Body of pancreas (tissue), 4 donors: ENCODE measurements around the gene FRMD7.

Experiments
- POLR2A ChIP-seq, 3 donors: fragments of 450-650 bp; IDR thresholded peaks; one replicate each; pipeline ENCODE4 v1.6.1; 2016; ENCODE audit warnings: antibody characterized with exemption in 3 of 3, mild to moderate bottlenecking in 2 of 3
- TF ChIP-seq, protein P1 (sequence below), 7 experiments: fragments of 450-650 bp in 4 of 7; fragments of 200-600 bp in 3 of 7; sonication (generic) in 3 of 7; IDR thresholded peaks; one replicate each; pipeline ENCODE4 v1.5.1; 2016 to 2019; ENCODE audit warnings: antibody characterized with exemption in 7 of 7

GRCh38 chrX:132044953-132045352 lies 82.9 kb downstream of the FRMD7 start:
- TF ChIP-seq POLR2A (IDR thresholded peaks at IDR 0.05), result no peak
- TF ChIP-seq, protein P1, sequence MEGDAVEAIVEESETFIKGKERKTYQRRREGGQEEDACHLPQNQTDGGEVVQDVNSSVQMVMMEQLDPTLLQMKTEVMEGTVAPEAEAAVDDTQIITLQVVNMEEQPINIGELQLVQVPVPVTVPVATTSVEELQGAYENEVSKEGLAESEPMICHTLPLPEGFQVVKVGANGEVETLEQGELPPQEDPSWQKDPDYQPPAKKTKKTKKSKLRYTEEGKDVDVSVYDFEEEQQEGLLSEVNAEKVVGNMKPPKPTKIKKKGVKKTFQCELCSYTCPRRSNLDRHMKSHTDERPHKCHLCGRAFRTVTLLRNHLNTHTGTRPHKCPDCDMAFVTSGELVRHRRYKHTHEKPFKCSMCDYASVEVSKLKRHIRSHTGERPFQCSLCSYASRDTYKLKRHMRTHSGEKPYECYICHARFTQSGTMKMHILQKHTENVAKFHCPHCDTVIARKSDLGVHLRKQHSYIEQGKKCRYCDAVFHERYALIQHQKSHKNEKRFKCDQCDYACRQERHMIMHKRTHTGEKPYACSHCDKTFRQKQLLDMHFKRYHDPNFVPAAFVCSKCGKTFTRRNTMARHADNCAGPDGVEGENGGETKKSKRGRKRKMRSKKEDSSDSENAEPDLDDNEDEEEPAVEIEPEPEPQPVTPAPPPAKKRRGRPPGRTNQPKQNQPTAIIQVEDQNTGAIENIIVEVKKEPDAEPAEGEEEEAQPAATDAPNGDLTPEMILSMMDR (IDR thresholded peaks at IDR 0.05), result no peak
